OCI-M2 (cell line): ENCODE data around the gene LAMB3.
"Not testable (repeated sequence)": the region's sequence is repeated elsewhere in the genome, so short reads cannot be mapped to it uniquely, and the experiment has no call there.

Experiments
- DNase-seq: peaks from one replicate; lab custom pipeline; 2025; ENCODE audit not compliant: unreplicated experiment; lab: John Stamatoyannopoulos, UW

Gene LAMB3

GRCh38 chr1:209652121-209652735 lies at the start of gene LAMB3:
TSS of gene LAMB3 (minus strand) at chr1:209652425. CDS start at chr1:209650944, 1,481 bp downstream.
- DNase-seq: no peak

- DNase-seq: not testable (repeated sequence)
These were observed 48.5 kb upstream of the LAMB3 start for GRCh38 chr1:209700686-209701085.

GRCh38 chr1:209697126-209697525 lies 44.9 kb upstream of the LAMB3 start:
- DNase-seq: no peak

- no peak for DNase-seq
These were observed 44.4 kb upstream of the LAMB3 start for GRCh38 chr1:209696673-209697072.

- no peak for DNase-seq
These were observed 40.7 kb upstream of the LAMB3 start for GRCh38 chr1:209692745-209693504.

GRCh38 chr1:209692296-209692695 lies 40.1 kb upstream of the LAMB3 start:
- no peak for DNase-seq

GRCh38 chr1:209691237-209691636 lies 39.0 kb upstream of the LAMB3 start:
- no peak for DNase-seq

- no peak for DNase-seq
These were observed 37.3 kb upstream of the LAMB3 start for GRCh38 chr1:209689477-209689876.

GRCh38 chr1:209688746-209689234 lies 36.6 kb upstream of the LAMB3 start:
- DNase-seq: no peak

- no peak for DNase-seq
These were observed 34.1 kb upstream of the LAMB3 start for GRCh38 chr1:209686322-209686721.

- no peak for DNase-seq
These were observed 33.6 kb upstream of the LAMB3 start for GRCh38 chr1:209685821-209686220.

- no peak for DNase-seq
These were observed 26.8 kb upstream of the LAMB3 start for GRCh38 chr1:209678981-209679539.

GRCh38 chr1:209675565-209676154 lies 23.4 kb upstream of the LAMB3 start:
- no peak for DNase-seq

- DNase-seq: no peak
These were observed 22.8 kb upstream of the LAMB3 start, which contains the start of gene G0S2 for GRCh38 chr1:209674957-209675564. TSS of gene G0S2 (plus strand) at chr1:209675412. CDS start at chr1:209675685, 273 bp downstream.

- no peak for DNase-seq
These were observed 21.6 kb upstream of the LAMB3 start for GRCh38 chr1:209673631-209674417.

GRCh38 chr1:209672705-209673630 lies 20.7 kb upstream of the LAMB3 start:
- DNase-seq: no peak

GRCh38 chr1:209670441-209671082 lies 18.3 kb upstream of the LAMB3 start:
- DNase-seq: no peak

GRCh38 chr1:209667708-209668107 lies 15.5 kb upstream of the LAMB3 start:
- no peak for DNase-seq

- DNase-seq: no peak
These were observed 14.9 kb upstream of the LAMB3 start for GRCh38 chr1:209667103-209667502.
